CD14-positive monocyte (primary cell): Measurements from ENCODE around the gene RAB40C. TPM values are rescaled to one million over a fixed set of nuclear protein-coding genes. Genes with fewer than 3 reads are reported as not detected.

Experiments used
- DNase-seq, 3 donors: peaks; one replicate each; pipeline ENCODE4 v3.0.0-alpha.2; 2011 to 2022
- H2AFZ ChIP-seq: 2 replicates; pipeline ENCODE4 v1.6.0; 2012; ENCODE audit warnings: mild to moderate bottlenecking, low read depth, low read length, inconsistent platforms; ENCODE audit not compliant: insufficient read depth, poor library complexity, severe bottlenecking
- H3K27ac ChIP-seq, 2 donors: 1 replicate in 1 of 2; 2 replicates in 1 of 2; pipeline ENCODE4 v1.5.1; 2012 to 2013; ENCODE audit warnings: low read length in 2 of 2, control low read depth in 1 of 2, inconsistent platforms in 1 of 2, low read depth in 1 of 2, mild to moderate bottlenecking in 1 of 2
- H3K27me3 ChIP-seq, 2 donors: one replicate each; pipeline versions ENCODE4 v1.6.0 to v1.6.1; 2011 to 2013; ENCODE audit warnings: low read length in 2 of 2; ENCODE audit not compliant: control insufficient read depth in 2 of 2, insufficient read depth in 2 of 2
- H3K36me3 ChIP-seq, 2 donors: replicated peaks in 1 of 2; 1 replicate in 1 of 2; 2 replicates in 1 of 2; pipeline versions ENCODE4 v1.5.1 to v1.6.1; 2012 to 2013; ENCODE audit warnings: low read length in 2 of 2, control low read depth in 1 of 2, inconsistent platforms in 1 of 2, mild to moderate bottlenecking in 1 of 2; ENCODE audit not compliant: insufficient read depth in 2 of 2, control insufficient read depth in 1 of 2
- H3K4me1 ChIP-seq, 2 donors: 1 replicate in 1 of 2; 2 replicates in 1 of 2; pipeline versions ENCODE4 v1.5.1 to v1.6.1; 2012 to 2013; ENCODE audit warnings: low read length in 2 of 2, control low read depth in 1 of 2, inconsistent platforms in 1 of 2, mild to moderate bottlenecking in 1 of 2, moderate library complexity in 1 of 2; ENCODE audit not compliant: insufficient read depth in 2 of 2, control insufficient read depth in 1 of 2
- H3K4me2 ChIP-seq: replicated peaks from 2 replicates; pipeline ENCODE3; 2012; ENCODE audit warnings: low read length, moderate library complexity, mild to moderate bottlenecking; ENCODE audit not compliant: poor library complexity, severe bottlenecking; ENCODE audit errors: extremely low read depth
- H3K4me3 ChIP-seq, 3 experiments: fragments of 200-600 bp in 1 of 3; sonication (generic) in 1 of 3; replicated peaks in 1 of 3; 1 replicate in 2 of 3; 2 replicates in 1 of 3; pipeline ENCODE4 v1.5.1; 2011 to 2013; ENCODE audit warnings: low read length in 3 of 3, mild to moderate bottlenecking in 3 of 3, control low read depth in 2 of 3, low read depth in 2 of 3, inconsistent platforms in 1 of 3, moderate library complexity in 1 of 3
- H3K79me2 ChIP-seq: 2 replicates; pipeline ENCODE4 v1.6.0; 2012; ENCODE audit warnings: mild to moderate bottlenecking, control low read depth, inconsistent platforms, low read length, moderate library complexity; ENCODE audit not compliant: insufficient read depth
- H3K9ac ChIP-seq: 2 replicates; pipeline ENCODE4 v1.6.0; 2017; ENCODE audit warnings: low read length, mild to moderate bottlenecking; ENCODE audit not compliant: insufficient read depth, poor library complexity, severe bottlenecking
- H3K9me3 ChIP-seq, 2 donors: replicated peaks in 1 of 2; 1 replicate in 1 of 2; 2 replicates in 1 of 2; pipeline versions ENCODE4 v1.5.1 to v1.6.1; 2012 to 2013; ENCODE audit warnings: low read length in 2 of 2, control low read depth in 1 of 2; ENCODE audit not compliant: control insufficient read depth in 1 of 2, insufficient read depth in 1 of 2
- H4K20me1 ChIP-seq: 2 replicates; pipeline ENCODE4 v1.6.0; 2012; ENCODE audit warnings: mild to moderate bottlenecking, low read length, control low read depth, moderate library complexity; ENCODE audit not compliant: insufficient read depth
- H3K27ac Mint-ChIP-seq, 7 donors: one replicate each; pipeline ENCODE4 v1.8.0; 2020; ENCODE audit warnings: mild to moderate bottlenecking in 7 of 7, mixed read lengths in 7 of 7, moderate library complexity in 6 of 7, inconsistent platforms in 2 of 7
- H3K27me3 Mint-ChIP-seq, 3 donors: one replicate each; pipeline ENCODE4 v1.8.0; 2021 to 2022; ENCODE audit warnings: low read depth in 3 of 3, mild to moderate bottlenecking in 3 of 3, mixed read lengths in 3 of 3, moderate library complexity in 3 of 3, inconsistent platforms in 1 of 3
- H3K36me3 Mint-ChIP-seq, 2 donors: one replicate each; pipeline ENCODE4 v1.8.0; 2020; ENCODE audit warnings: mixed read lengths in 2 of 2, inconsistent platforms in 1 of 2, mild to moderate bottlenecking in 1 of 2
- H3K4me1 Mint-ChIP-seq: one replicate; pipeline ENCODE4 v1.8.0; 2020; ENCODE audit warnings: mild to moderate bottlenecking, mixed read lengths
- H3K4me3 Mint-ChIP-seq, 2 donors: one replicate each; pipeline ENCODE4 v1.8.0; 2020; ENCODE audit warnings: mild to moderate bottlenecking in 2 of 2, mixed read lengths in 2 of 2, moderate library complexity in 1 of 2
- H3K9me3 Mint-ChIP-seq, 7 donors: one replicate each; pipeline ENCODE4 v1.8.0; 2020 to 2022; ENCODE audit warnings: mixed read lengths in 7 of 7, mild to moderate bottlenecking in 6 of 7, moderate library complexity in 6 of 7, inconsistent platforms in 2 of 7
- CTCF ChIP-seq: fragments of 200-600 bp; IDR thresholded peaks from one replicate; pipeline ENCODE4 v1.8.0; 2022; ENCODE audit warnings: antibody characterized with exemption, mild to moderate bottlenecking
- WGBS: methylation state at CpG from one replicate; pipeline ENCODE4 v1.1.5; 2013; ENCODE audit warnings: missing lambda C conversion rate; ENCODE audit not compliant: insufficient coverage; 5-methylcytosine and 5-hydroxymethylcytosine counted together
- intact Hi-C, 2 donors: fragments of 100-400 bp; cut with micrococcal nuclease; formaldehyde crosslinking; loops; one replicate each; pipeline versions ENCODE4 v1.15.0 to v1.15.1; 2023
- polyA plus RNA-seq, 3 donors: library from polyadenylated mRNA; depleted of rRNA in 1 of 3; unstranded in 2 of 3; stranded (reverse) in 1 of 3; fragments of 300-500 nt in 2 of 3; fragments of >200 nt in 1 of 3; fragmentation: Illumina TruSeq in 2 of 3; gene quantifications; 1 replicate in 2 of 3; 2 replicates in 1 of 3; pipeline ENCODE4 v1.2.3, GENCODE V29; 2012 to 2021

The RAB40C gene
- polyA plus RNA-seq, 3 donors: 10.0 to 22.6 (median 10.9) TPM

GRCh38 chr16:662597-662996 is 72.7 kb downstream of the RAB40C start:
- DNase-seq: no peak
- no peaks in the 10 kb centered on the region for H3K79me2 ChIP-seq
- no peak overlapping the region for H3K4me2 ChIP-seq
- no peak for TF ChIP-seq CTCF
- intact Hi-C loops: loop anchor here in 1 of 2 donors (2.0 to 5.0 kb wide), 2 partner anchors 16 to 85 kb away; no protein-coding TSS in a partner anchor
- Mint-ChIP-seq H3K4me3 (no peak overlapping the region), H3K9me3 (no peaks in the 10 kb centered on the region), H3K27ac (peak overlapping the region in 1 of 7 donors; percentile 20), H3K4me1 (peaks cover 11% of the 10 kb centered on the region), H3K36me3 (peaks cover 0 to 6% of the 10 kb centered on the region in 2 donors), H3K27me3 (peaks cover 0 to 2% (median 2%) of the 10 kb centered on the region in 3 donors)
- H3K27ac ChIP-seq: no peak overlapping the region
- no peak overlapping the region for H3K4me3 ChIP-seq
- 95% methylated on average over 21 of the region's 21 CpGs for WGBS
- H2AFZ ChIP-seq: no peak overlapping the region
- H3K4me1 ChIP-seq: peaks cover 15 to 20% of the 10 kb centered on the region in 2 donors
- H3K36me3 ChIP-seq: no peaks in the 10 kb centered on the region
- no peak overlapping the region for H3K9ac ChIP-seq
- no peaks in the 10 kb centered on the region for H3K27me3 ChIP-seq
- no peaks in the 10 kb centered on the region for H4K20me1 ChIP-seq
- H3K9me3 ChIP-seq: no peaks in the 10 kb centered on the region

GRCh38 chr16:666572-666971 is 76.7 kb downstream of the RAB40C start:
- H3K79me2 ChIP-seq: peaks cover 20% of the 10 kb centered on the region
- H3K4me3 ChIP-seq: no peak overlapping the region
- H2AFZ ChIP-seq: no peak overlapping the region
- peaks cover 28% of the 10 kb centered on the region for H4K20me1 ChIP-seq
- WGBS: 97% methylated on average over 9 of the region's 13 CpGs
- H3K27ac ChIP-seq: no peak overlapping the region
- H3K27ac Mint-ChIP-seq: no peak overlapping the region
- no peaks in the 10 kb centered on the region for H3K9me3 Mint-ChIP-seq
- H3K27me3 Mint-ChIP-seq: peaks cover 0 to 2% (median 2%) of the 10 kb centered on the region in 3 donors
- no peak for TF ChIP-seq CTCF
- H3K36me3 ChIP-seq: peaks cover 23 to 24% of the 10 kb centered on the region in 2 donors
- intact Hi-C loops: no loop called here
- no peak overlapping the region for H3K4me2 ChIP-seq
- H3K36me3 Mint-ChIP-seq: peaks cover 14 to 28% of the 10 kb centered on the region in 2 donors
- DNase-seq: no peak
- peaks cover 17 to 21% of the 10 kb centered on the region in 2 donors for H3K4me1 ChIP-seq
- H3K4me3 Mint-ChIP-seq: no peak overlapping the region
- H3K4me1 Mint-ChIP-seq: peaks cover 9% of the 10 kb centered on the region
- no peaks in the 10 kb centered on the region for H3K27me3 ChIP-seq
- no peak overlapping the region for H3K9ac ChIP-seq
- H3K9me3 ChIP-seq: no peaks in the 10 kb centered on the region
